Kidney (tissue), 14 donors: ENCODE results near the gene KLHL29. TPM values are rescaled to one million over a fixed set of nuclear protein-coding genes. Genes with fewer than 3 reads are reported as not detected.
A peak's percentile ranks its signal among the peaks of the same experiment; 100 is the strongest.

Experiments
- DNase-seq, 5 donors: peaks; one replicate each; pipeline ENCODE4 v3.0.0-alpha.2; 2013 to 2020
- FAIRE-seq: peaks from 2 replicates; lab custom pipeline; 2012; peaks lifted over from hg19 to GRCh38; lab: Jason Lieb, UNC
- H3K27ac ChIP-seq, 2 donors: one replicate each; pipeline ENCODE4 v1.7.0; 2013; ENCODE audit warnings: low read depth in 2 of 2, low read length in 2 of 2, inconsistent platforms in 1 of 2
- H3K27me3 ChIP-seq: one replicate; pipeline ENCODE4 v1.7.1; 2013; ENCODE audit warnings: low read length, inconsistent platforms; ENCODE audit not compliant: control insufficient read depth, insufficient read depth
- H3K36me3 ChIP-seq, 3 donors: one replicate each; pipeline versions ENCODE4 v1.7.0 to v1.7.1; 2013; ENCODE audit warnings: low read length in 3 of 3, control low read depth in 1 of 3, inconsistent platforms in 1 of 3; ENCODE audit not compliant: insufficient read depth in 3 of 3, control insufficient read depth in 2 of 3
- H3K4me1 ChIP-seq, 3 donors: one replicate each; pipeline versions ENCODE4 v1.7.0 to v1.7.1; 2013; ENCODE audit warnings: low read length in 3 of 3, inconsistent platforms in 1 of 3, low read depth in 1 of 3; ENCODE audit not compliant: control insufficient read depth in 2 of 3, insufficient read depth in 2 of 3
- H3K4me3 ChIP-seq, 3 donors: one replicate each; pipeline versions ENCODE4 v1.7.0 to v1.8.1; 2013; ENCODE audit warnings: low read length in 3 of 3, control low read depth in 1 of 3, inconsistent platforms in 1 of 3
- H3K9ac ChIP-seq, 3 donors: one replicate each; pipeline versions ENCODE4 v1.7.0 to v1.7.1; 2013; ENCODE audit warnings: low read length in 3 of 3, control low read depth in 1 of 3, inconsistent platforms in 1 of 3
- H3K9me3 ChIP-seq, 3 donors: one replicate each; pipeline versions ENCODE4 v1.7.0 to v1.7.1; 2013; ENCODE audit warnings: low read length in 3 of 3, control low read depth in 1 of 3, inconsistent platforms in 1 of 3; ENCODE audit not compliant: control insufficient read depth in 2 of 3, insufficient read depth in 1 of 3
- intact Hi-C: fragments of 100-400 bp; cut with DNase I; formaldehyde crosslinking; loops from one replicate; pipeline ENCODE4 v1.11.1; 2022
- polyA plus RNA-seq: library from polyadenylated mRNA; stranded (reverse); fragments of 350-450 nt; fragmentation: Illumina TruSeq; extraction: RNeasy Lipid Tissue Mini Kit (QIAGEN cat#74804); gene quantifications from one replicate; pipeline ENCODE4 v1.2.3, GENCODE V29; 2014; ENCODE audit warnings: low read depth, low replicate concordance; ENCODE audit not compliant: insufficient read depth
- total RNA-seq: library from RNA; stranded (reverse); fragmentation: NEBNext Ultra II Directional; extraction: Animal tissue kit (Norgen Biotek cat#: 25700); gene quantifications from one replicate; pipeline ENCODE4 v1.2.1, GENCODE V29; 2021
- TF ChIP-seq, protein P1 (sequence below): IDR thresholded peaks from 3 replicates; pipeline ENCODE4 v1.5.1; 2012; ENCODE audit warnings: mild to moderate bottlenecking, moderate library complexity, borderline replicate concordance; ENCODE audit not compliant: insufficient read depth; ENCODE audit errors: extremely low read depth
- donor health status: control.
- donor health status: control.
- donor health status: control.
- donor health status: control.
- donor health status: control.
- donor health status: DM: yes; HTN: yes; CAD: no.
- donor health status: Normal renal cell carcinoma (clear cell type).

KLHL29 gene
- total and polyA plus RNA-seq, 2 donors from 2014 or later: 1.5 to 10.5 TPM

DNA sequence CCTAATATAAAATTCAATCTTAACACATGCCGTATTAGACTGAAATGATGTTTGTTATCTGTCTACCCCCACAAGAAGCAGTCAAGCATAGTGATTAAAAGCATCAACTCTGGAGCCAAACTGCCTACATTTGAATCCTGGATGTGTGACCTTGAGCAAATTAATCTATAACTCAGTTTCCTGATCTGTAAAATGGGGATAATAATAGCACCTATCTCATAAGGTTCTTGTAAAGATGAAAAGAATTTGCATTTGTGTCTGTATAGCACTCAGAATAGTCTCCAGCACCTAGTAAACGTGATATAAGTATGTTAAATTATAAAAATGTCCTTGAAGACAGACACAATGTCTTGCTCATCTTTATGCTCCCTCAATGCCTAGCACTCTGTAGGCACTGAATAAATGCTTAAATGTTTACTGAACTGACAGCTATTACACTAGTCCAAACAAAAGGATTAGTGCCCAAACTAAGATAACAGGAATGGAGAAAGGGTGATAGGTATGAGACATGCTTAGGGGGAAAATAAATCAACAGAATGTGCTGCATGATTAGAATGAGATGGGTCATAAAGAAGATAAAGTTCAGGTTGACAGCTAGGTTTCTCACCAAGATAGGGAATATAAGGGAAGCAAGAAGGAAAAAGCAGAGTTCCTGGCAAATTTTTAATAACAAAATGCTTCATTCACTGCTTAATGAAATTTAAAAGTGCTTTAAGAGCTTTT is 361.3 kb downstream of the KLHL29 start:
- DNase-seq (peak in 1 of 5 donors; percentile 13), FAIRE-seq (no peak)
- Histone ChIP-seq H3K9ac (no peak overlapping the region), H3K36me3 (no peaks in the 10 kb centered on the region), H3K4me3 (no peak overlapping the region), H3K27me3 (no peaks in the 10 kb centered on the region), H3K9me3 (no peaks in the 10 kb centered on the region), H3K27ac (no peak overlapping the region), H3K4me1 (peaks cover 0 to 4% (median 0%) of the 10 kb centered on the region in 3 donors)
- intact Hi-C loops: no loop called here
- TF ChIP-seq, protein P1, sequence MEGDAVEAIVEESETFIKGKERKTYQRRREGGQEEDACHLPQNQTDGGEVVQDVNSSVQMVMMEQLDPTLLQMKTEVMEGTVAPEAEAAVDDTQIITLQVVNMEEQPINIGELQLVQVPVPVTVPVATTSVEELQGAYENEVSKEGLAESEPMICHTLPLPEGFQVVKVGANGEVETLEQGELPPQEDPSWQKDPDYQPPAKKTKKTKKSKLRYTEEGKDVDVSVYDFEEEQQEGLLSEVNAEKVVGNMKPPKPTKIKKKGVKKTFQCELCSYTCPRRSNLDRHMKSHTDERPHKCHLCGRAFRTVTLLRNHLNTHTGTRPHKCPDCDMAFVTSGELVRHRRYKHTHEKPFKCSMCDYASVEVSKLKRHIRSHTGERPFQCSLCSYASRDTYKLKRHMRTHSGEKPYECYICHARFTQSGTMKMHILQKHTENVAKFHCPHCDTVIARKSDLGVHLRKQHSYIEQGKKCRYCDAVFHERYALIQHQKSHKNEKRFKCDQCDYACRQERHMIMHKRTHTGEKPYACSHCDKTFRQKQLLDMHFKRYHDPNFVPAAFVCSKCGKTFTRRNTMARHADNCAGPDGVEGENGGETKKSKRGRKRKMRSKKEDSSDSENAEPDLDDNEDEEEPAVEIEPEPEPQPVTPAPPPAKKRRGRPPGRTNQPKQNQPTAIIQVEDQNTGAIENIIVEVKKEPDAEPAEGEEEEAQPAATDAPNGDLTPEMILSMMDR: no peak

DNA sequence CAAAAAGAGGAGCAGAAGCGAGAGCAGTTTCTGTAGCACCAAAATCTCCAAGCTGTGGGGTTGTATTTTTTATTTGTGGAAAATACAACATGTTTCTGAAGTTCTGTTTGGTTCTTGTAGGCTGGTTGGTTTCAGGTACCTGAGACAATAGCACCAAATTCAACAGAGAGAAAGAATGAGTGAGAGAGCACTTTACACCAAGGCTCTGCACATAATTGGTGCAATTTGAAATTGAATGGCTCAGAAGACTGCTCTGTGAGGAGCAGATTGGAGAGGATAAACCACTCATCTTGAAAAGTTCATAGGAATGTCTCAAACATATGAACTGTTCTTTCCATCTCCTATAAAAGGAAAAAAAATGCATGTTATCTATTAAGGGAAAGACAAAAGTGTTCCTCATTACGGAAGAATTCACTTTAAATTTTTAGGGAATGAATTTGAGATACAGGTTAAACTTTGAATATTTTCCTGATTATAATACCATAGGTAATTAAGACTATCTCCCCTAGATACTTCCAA is 366.8 kb downstream of the KLHL29 start:
- H3K36me3 ChIP-seq: peaks cover 0 to 8% (median 2%) of the 10 kb centered on the region in 3 donors
- no peak for FAIRE-seq
- no peak overlapping the region for H3K4me3 ChIP-seq
- no peaks in the 10 kb centered on the region for H3K9me3 ChIP-seq
- no peaks in the 10 kb centered on the region for H3K27me3 ChIP-seq
- intact Hi-C loops: no loop called here
- no peak overlapping the region for H3K27ac ChIP-seq
- no peak overlapping the region for H3K9ac ChIP-seq
- TF ChIP-seq, protein P1: no peak
- H3K4me1 ChIP-seq: no peaks in the 10 kb centered on the region
- no peak for DNase-seq

DNA sequence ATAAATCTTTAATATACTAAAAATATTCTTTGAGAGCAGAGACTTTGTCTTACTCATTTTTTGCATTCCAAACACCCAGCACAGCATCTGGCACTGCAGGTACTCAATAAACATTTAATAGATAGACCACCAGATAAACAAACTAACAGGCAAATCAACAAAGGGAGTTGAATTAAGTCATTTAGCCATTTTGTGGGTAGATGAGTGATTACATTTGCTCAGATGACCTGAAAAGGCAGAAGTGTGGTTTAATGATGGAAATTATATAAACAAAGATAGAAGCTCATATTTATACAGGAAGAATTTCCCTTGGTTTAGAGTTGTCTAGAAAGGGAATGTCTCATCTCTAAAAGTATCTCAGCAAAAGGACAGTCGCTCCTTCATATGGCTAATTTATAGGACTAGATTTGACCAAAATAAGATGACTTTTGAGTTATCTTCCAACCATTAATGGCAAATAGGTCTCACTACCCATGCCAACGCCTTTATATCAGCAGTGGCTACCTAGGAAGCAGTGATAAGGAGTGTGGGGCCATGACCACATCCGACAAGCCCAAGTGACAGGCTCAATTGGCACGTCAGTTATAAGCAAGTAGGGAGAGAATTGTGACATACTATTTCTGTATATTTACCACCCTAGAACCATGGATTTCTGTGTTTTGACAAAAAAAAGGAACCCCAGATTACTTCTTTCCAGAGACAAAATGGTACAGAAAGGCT is 368.5 kb downstream of the KLHL29 start:
- FAIRE-seq: no peak
- TF ChIP-seq, protein P1: no peak
- no peak overlapping the region for H3K4me3 ChIP-seq
- no peaks in the 10 kb centered on the region for H3K4me1 ChIP-seq
- DNase-seq: no peak
- no peaks in the 10 kb centered on the region for H3K27me3 ChIP-seq
- peaks cover 0 to 8% (median 2%) of the 10 kb centered on the region in 3 donors for H3K36me3 ChIP-seq
- H3K9ac ChIP-seq: no peak overlapping the region
- no peak overlapping the region for H3K27ac ChIP-seq
- intact Hi-C loops: no loop called here
- no peaks in the 10 kb centered on the region for H3K9me3 ChIP-seq
